GM04503 (cell line): ENCODE measurements around the gene FOXN3.
"Not testable (repeated sequence)": the region's sequence is repeated elsewhere in the genome, so short reads cannot be mapped to it uniquely, and the experiment has no call there.

Experiments
- DNase-seq: peaks from one replicate; pipeline ENCODE4 v3.0.0-alpha.2; 2012; ENCODE audit warnings: low read depth

FOXN3 gene

DNA sequence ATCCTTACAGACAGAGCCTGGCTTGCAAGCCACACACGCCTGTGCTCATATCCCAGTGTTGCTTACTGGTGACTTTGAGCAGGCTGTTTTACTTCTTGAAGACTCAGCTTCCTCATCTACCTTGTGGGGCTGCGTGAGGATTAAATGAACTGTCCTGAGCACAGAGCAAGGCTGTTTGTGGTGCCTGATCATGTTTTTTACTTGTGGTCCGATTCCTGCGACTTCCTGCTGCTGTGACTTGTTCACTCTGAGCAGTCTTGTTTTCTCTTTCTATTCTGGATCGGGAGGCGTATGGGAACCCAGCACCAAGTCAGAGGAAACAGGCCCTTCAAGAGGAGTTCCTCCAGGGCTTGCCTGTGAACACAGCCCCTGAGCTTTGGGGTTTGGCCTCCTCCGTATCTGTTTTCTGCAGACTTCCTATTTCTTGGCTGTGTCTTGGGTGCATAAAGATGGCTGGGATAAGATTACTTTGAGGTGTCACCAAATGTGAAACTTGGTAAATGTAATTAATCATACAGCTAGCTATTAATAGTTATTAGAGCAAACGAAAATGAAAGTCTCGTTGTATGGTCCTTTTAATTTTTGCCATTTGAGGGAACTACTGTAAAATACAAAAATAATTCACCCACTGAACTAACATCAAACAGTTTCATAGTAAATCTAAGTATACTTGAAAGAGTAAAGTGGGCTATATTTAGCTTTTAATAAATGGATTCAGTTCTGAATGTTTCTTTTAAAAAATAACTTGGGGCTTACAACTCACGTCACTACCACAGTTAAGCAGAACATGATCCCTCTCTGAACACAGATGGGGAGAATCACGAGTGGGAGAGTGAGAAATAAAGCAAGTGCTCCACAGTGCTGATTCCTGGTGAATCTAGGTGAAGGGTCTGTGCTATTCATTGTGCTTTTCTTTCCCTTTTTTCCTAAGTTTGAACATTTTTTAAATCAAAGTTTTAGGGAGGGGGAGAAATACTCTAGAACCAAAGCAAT is 251.5 kb downstream of the FOXN3 start:
- no peak for DNase-seq

- no peak for DNase-seq
Measured at GRCh38 chr14:89164168-89165073, 252.6 kb downstream of the FOXN3 start.

- DNase-seq: no peak
Measured at GRCh38 chr14:89163031-89163636, 253.9 kb downstream of the FOXN3 start.

GRCh38 chr14:89162586-89162985 is 254.4 kb downstream of the FOXN3 start:
- no peak for DNase-seq

GRCh38 chr14:89160437-89160836 is 256.6 kb downstream of the FOXN3 start:
- DNase-seq: no peak

- DNase-seq: no peak
Measured at GRCh38 chr14:89158701-89159100, 258.3 kb downstream of the FOXN3 start.

DNA sequence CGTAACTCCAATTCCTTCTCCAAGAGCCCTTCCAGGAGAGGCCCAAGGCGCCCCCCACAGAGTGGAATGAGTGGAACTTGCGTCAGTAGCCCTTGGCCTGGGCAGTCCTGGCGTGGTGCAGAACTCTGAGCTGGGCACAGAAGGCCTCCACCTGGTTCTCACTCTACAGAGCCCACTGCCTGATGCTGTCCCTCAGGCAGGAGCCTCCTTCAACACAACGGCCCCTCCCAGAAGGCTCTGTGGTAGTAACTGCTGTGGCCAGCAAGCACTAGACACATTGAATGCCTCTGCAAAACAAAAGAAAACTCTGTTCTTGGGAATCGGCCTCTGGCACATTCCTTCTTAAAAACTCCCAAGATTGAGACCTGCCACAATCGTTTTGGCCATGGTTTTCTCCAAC is 258.9 kb downstream of the FOXN3 start:
- DNase-seq: not testable (repeated sequence)

DNA sequence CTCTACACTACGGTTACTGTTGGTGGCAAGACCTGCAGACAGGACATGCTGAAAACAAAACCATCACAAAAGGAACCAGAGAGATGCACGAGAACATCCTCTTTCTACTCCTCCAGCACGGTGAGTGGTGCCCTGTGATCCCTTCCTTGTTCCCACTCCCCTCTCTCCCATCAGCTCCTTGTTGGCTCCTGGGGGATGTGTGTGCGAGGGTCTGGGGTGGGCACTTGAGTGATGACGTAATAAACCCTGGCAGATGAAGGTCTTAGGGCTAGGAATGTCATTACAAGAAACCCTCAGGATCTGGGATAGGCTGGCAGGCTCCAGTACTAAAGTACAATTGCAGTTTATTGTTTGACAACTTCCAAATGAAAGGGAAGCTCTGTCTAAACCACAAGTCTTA is 261.5 kb downstream of the FOXN3 start:
- no peak for DNase-seq

GRCh38 chr14:89151693-89152092 is 265.3 kb downstream of the FOXN3 start:
- DNase-seq: not testable (repeated sequence)

GRCh38 chr14:89146274-89146673 is 270.8 kb downstream of the FOXN3 start:
- no peak for DNase-seq

DNA sequence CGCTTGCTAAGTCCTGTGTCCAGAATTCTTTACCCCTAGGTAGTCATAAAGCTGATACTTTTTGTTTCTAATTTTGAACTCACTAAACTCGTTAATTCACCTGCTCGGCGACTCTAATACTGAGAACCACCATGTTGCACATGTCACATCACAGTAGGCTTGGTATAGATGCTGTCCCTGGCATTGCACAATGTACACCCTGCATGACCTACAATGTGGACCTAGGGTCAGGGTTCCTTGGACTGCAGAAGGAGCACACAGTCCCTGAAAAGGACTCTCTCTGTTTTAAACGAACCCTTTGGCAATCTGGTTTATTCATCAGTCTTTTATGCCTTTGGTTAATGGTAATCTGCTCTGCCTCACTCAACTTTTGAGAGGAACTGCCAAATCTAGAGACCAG is 272.4 kb downstream of the FOXN3 start:
- no peak for DNase-seq

DNA sequence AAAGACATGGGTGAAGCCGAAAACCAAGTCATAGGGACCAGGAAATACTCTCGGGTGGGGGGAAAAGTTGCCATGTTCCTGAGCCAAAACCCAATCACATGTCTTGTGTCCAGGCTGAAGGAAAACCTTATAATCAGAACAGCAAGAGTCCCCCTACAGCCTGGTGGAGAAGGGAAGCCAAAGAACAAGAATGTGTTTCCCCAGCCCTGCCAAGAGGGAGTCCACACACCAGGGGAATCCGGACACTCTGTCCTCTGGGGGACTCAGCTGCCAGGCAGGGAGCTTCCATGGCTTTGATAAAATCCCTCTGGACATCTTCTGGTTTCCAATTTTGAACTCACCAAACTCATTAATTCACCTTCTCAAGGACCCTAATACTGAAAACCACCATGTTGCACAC is 273.0 kb downstream of the FOXN3 start:
- DNase-seq: no peak

DNA sequence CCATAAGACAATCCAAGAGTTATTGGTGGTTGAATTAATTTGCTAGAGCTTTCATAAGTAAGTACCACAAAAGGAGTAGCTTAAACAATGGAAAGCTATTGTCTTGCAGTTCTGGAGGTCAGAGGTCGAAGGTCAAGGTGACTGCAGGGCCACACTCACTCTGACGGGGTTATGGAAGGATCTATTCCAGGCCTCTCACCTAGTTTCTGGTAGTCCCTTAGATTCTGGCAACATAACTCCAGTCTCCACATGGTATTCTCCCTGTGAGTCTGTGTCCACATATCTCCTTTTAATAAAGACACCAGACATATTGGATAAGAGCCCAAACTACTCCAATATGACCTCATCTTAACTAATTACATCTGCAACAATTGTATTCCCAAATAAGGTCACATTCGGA is 273.4 kb downstream of the FOXN3 start:
- no peak for DNase-seq

GRCh38 chr14:89142366-89142765 is 274.7 kb downstream of the FOXN3 start:
- no peak for DNase-seq

- DNase-seq: no peak
Measured at GRCh38 chr14:89141862-89142261, 275.2 kb downstream of the FOXN3 start.

DNA sequence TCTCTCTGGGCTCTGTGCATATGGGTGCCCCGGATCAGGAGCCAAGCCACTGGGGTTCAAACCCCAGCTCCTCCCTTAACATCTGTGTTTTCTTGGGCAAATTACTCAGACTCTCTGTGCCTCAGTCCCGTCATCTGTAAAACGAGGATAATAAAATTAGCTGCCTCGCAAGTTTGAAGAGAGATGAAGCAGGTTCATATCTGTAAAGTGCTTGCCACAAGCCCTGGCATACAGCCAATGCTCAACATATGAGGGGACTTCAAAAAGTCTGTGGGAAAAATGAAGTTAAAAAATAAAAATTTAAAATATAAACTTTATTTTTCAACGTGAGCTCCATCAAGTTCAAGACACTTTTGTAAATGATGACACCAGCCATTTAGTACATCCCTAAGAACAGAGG is 276.7 kb downstream of the FOXN3 start:
- DNase-seq: no peak

DNA sequence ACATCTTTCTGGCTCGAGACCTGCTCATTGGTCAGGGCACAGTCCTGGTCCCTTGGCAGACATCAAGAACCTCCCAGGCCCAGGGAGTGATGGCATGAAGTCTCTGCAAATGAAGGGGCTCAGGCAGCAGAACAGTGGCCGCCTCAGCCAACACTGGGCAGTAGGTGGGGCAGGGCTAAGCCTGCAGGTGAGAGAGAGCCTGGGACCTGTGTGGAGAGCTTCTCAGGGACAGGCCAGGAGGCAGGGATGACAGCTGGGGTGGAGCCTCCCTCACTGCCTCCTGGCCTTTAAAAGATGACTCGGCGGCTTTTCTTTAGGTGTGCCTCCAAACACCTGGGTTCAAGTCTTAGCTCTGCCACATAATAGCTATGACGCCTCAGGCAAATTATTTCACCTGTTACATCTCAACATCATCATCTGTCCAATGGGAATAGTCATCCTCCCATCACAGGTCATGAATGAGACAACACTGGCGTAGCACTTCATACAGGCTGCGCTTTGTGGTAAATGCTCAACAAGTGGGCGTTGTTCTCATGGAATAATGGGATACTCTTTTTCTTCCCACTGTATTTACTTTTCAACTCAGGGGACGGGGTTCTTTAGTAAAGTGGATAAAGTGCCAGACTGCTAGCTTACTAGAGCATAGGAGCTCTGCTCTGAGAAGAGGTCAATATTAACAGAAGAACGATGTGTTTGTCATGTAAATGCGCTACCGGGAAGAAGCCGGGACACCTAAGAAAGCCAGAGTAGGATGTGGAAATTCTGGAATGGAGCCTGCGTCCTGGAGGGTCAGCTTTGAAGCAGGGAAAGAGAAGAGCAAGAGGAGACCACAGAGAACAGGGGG is 277.4 kb downstream of the FOXN3 start:
- DNase-seq: no peak

- no peak for DNase-seq
Measured at GRCh38 chr14:89138846-89139245, 278.2 kb downstream of the FOXN3 start.

DNA sequence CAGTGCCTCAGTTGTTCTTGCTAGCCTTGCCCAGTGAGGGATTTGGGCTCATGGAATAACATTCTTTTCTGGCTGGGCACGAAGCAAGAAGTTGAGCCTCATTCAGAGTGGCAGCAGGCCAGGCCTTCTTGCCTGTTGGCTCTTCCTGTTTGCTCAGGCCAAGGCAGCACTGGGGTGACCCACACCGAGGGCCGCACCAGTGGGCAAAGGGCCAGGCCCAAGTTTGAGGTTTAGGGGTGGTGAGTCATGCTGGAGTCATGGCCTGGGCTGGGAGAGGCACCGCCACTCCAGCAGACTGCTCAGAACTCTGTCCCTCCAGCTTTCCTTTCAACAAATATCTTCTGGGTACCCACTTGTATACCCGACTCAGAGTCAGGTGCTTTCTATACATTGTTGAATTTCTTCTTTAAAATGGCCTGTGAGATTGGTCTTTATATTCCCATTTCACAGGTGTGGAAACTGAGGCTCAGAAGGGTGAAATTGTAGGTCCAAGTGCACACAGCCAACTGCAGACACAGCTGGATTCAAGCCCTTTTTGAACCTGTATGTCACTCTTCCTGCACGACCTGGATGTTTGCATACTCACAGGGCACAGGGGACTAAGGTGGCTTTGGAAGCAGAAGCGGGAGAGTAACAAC is 279.4 kb downstream of the FOXN3 start:
- peak; percentile 85 for DNase-seq

- no peak for DNase-seq
Measured at GRCh38 chr14:89136587-89136986, 280.4 kb downstream of the FOXN3 start.

DNA sequence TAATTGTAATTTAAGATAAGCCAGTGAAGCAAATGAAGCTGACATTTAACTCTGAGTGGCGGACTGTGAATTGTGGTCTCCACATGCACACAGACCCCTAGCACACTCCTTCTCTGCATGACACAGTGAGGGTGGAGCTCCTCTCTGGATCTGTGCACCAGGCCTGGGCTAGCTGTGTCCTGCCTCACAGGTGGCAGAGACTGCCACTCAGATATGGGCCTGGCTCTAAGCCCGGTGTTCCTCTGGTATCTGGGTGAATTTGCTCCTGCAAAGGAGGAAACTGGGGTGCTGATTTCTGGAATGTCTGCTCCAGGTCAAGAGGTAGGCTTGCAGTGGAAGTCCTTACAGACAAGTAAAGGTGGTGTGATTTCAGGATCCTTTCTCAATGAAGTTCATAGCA is 282.4 kb downstream of the FOXN3 start:
- DNase-seq: no peak
